ENCODE data around the gene WDR1.

Gene WDR1

GRCh38 chr4:10102474-10103332 lies 13.9 kb downstream of the WDR1 start:
- Histone ChIP-seq H3K4me2 (ENCODE audit: low read length) (no peak overlapping the region), H3K4me3 (ENCODE audit: low read depth, low read length, poor library complexity, severe bottlenecking) (no peak overlapping the region), H3K9ac (ENCODE audit: low read length) (no peak overlapping the region), H3K79me2 (ENCODE audit: insufficient read depth, low read length) (peaks cover 14% of the 10 kb centered on the region), H3F3A (ENCODE audit: insufficient read depth, low read length) (no peaks in the 10 kb centered on the region), H3K27ac (ENCODE audit: low read depth, low read length, poor library complexity, severe bottlenecking) (no peak overlapping the region), H3K9me2 (ENCODE audit: low read depth, low read length) (no peaks in the 10 kb centered on the region), H3K9me3 (ENCODE audit: low read length) (no peaks in the 10 kb centered on the region), H4K20me1 (ENCODE audit: insufficient read depth, low read length) (no peaks in the 10 kb centered on the region), H3K36me3 (ENCODE audit: insufficient read depth, low read length) (peaks cover 26% of the 10 kb centered on the region; the same call in 1 of the 2 replicates), H2AFZ (ENCODE audit: low read length) (no peak overlapping the region), H3K4me1 (ENCODE audit: insufficient read depth, low read length, severe bottlenecking) (no peaks in the 10 kb centered on the region), H3K27me3 (ENCODE audit: insufficient read depth, low read length) (no peaks in the 10 kb centered on the region)
- TF ChIP-seq CTCF (IDR thresholded peaks at IDR 0.05; ENCODE audit: low read length) (no peak), EZH2 (IDR thresholded peaks at IDR 0.05; ENCODE audit: borderline replicate concordance, low read length) (no peak)

- Histone ChIP-seq H2AFZ (ENCODE audit: low read length) (no peak overlapping the region), H3K4me2 (ENCODE audit: low read length) (no peak overlapping the region), H3K9me2 (ENCODE audit: low read depth, low read length) (no peaks in the 10 kb centered on the region), H3K27ac (ENCODE audit: low read depth, low read length, poor library complexity, severe bottlenecking) (no peak overlapping the region), H3K9ac (ENCODE audit: low read length) (no peak overlapping the region), H3K4me3 (ENCODE audit: low read depth, low read length, poor library complexity, severe bottlenecking) (no peak overlapping the region), H3K4me1 (ENCODE audit: insufficient read depth, low read length, severe bottlenecking) (no peaks in the 10 kb centered on the region), H4K20me1 (ENCODE audit: insufficient read depth, low read length) (no peaks in the 10 kb centered on the region), H3K27me3 (ENCODE audit: insufficient read depth, low read length) (no peaks in the 10 kb centered on the region), H3K36me3 (ENCODE audit: insufficient read depth, low read length) (peaks cover 30% of the 10 kb centered on the region; the same call in 1 of the 2 replicates), H3K9me3 (ENCODE audit: low read length) (no peaks in the 10 kb centered on the region), H3F3A (ENCODE audit: insufficient read depth, low read length) (no peaks in the 10 kb centered on the region), H3K79me2 (ENCODE audit: insufficient read depth, low read length) (peaks cover 14% of the 10 kb centered on the region)
- TF ChIP-seq EZH2 (IDR thresholded peaks at IDR 0.05; ENCODE audit: borderline replicate concordance, low read length) = no peak
- TF ChIP-seq CTCF (IDR thresholded peaks at IDR 0.05; ENCODE audit: low read length) = no peak
Measured at GRCh38 chr4:10101671-10102473, 14.7 kb downstream of the WDR1 start.

GRCh38 chr4:10100734-10101216 lies 15.8 kb downstream of the WDR1 start:
- Histone ChIP-seq H3K4me3 (ENCODE audit: low read depth, low read length, poor library complexity, severe bottlenecking) (no peak overlapping the region), H3K27ac (ENCODE audit: low read depth, low read length, poor library complexity, severe bottlenecking) (no peak overlapping the region), H3K9me2 (ENCODE audit: low read depth, low read length) (no peaks in the 10 kb centered on the region), H3K9me3 (ENCODE audit: low read length) (no peaks in the 10 kb centered on the region), H4K20me1 (ENCODE audit: insufficient read depth, low read length) (no peaks in the 10 kb centered on the region), H3K27me3 (ENCODE audit: insufficient read depth, low read length) (no peaks in the 10 kb centered on the region), H3F3A (ENCODE audit: insufficient read depth, low read length) (no peaks in the 10 kb centered on the region), H3K9ac (ENCODE audit: low read length) (no peak overlapping the region), H3K79me2 (ENCODE audit: insufficient read depth, low read length) (peaks cover 11% of the 10 kb centered on the region), H3K36me3 (ENCODE audit: insufficient read depth, low read length) (peaks cover 31% of the 10 kb centered on the region; the same call in 1 of the 2 replicates), H2AFZ (ENCODE audit: low read length) (no peak overlapping the region), H3K4me2 (ENCODE audit: low read length) (no peak overlapping the region), H3K4me1 (ENCODE audit: insufficient read depth, low read length, severe bottlenecking) (no peaks in the 10 kb centered on the region)
- TF ChIP-seq EZH2 (IDR thresholded peaks at IDR 0.05; ENCODE audit: borderline replicate concordance, low read length) = no peak

All from OCI-LY1 (cell line).